NT2/D1 (cell line): ENCODE results near the gene MAT1A.

Experiments
- DNase-seq: peaks from one replicate; pipeline ENCODE4 v3.0.0-alpha.2; 2011; ENCODE audit warnings: low read depth, low spot score
- H3K27me3 ChIP-seq: 2 replicates; pipeline ENCODE4 v1.6.0; 2011; ENCODE audit warnings: mild to moderate bottlenecking; ENCODE audit not compliant: insufficient read length, insufficient read depth
- H3K36me3 ChIP-seq: 2 replicates; pipeline ENCODE4 v1.6.1; 2011; ENCODE audit warnings: mild to moderate bottlenecking, low read length, mixed read lengths; ENCODE audit not compliant: insufficient read depth, insufficient read length
- H3K4me1 ChIP-seq: 2 replicates; pipeline ENCODE4 v1.5.1; 2011; ENCODE audit not compliant: insufficient read depth, insufficient read length
- H3K4me3 ChIP-seq: 2 replicates; pipeline ENCODE4 v1.5.1; 2011; ENCODE audit warnings: low read depth; ENCODE audit not compliant: insufficient read length
- H3K9ac ChIP-seq: 2 replicates; pipeline ENCODE4 v1.6.0; 2011; ENCODE audit warnings: low read depth; ENCODE audit not compliant: insufficient read length
- H3K9me3 ChIP-seq: 2 replicates; pipeline ENCODE4 v1.5.1; 2011; ENCODE audit warnings: mild to moderate bottlenecking, low read length; ENCODE audit not compliant: insufficient read depth
- SUZ12 ChIP-seq: IDR thresholded peaks from 2 replicates; pipeline ENCODE4 v1.6.1; 2011; ENCODE audit not compliant: insufficient read length, insufficient read depth; ENCODE audit errors: extremely low read depth
- YY1 ChIP-seq: IDR thresholded peaks from 2 replicates; pipeline ENCODE4 v1.6.1; 2011; ENCODE audit not compliant: insufficient read length, insufficient read depth
- ZNF274 ChIP-seq: IDR thresholded peaks from 2 replicates; pipeline ENCODE4 v1.6.1; 2011; ENCODE audit warnings: mild to moderate bottlenecking, low read depth, low read length

Gene MAT1A

GRCh38 chr10:80289451-80290287 lies at the start of gene MAT1A:
Gene MAT1A (minus strand): TSS chr10:80289658. CDS start chr10:80289423, 235 bp downstream.
- TF ChIP-seq SUZ12 (no peak), ZNF274 (no peak), YY1 (no peak)
- Histone ChIP-seq H3K36me3 (no peaks in the 10 kb centered on the region), H3K4me1 (no peaks in the 10 kb centered on the region), H3K9me3 (no peaks in the 10 kb centered on the region), H3K9ac (no peak within 1 kb of the TSS), H3K4me3 (no peak within 1 kb of the TSS), H3K27me3 (no peaks in the 10 kb centered on the region)
- no peak for DNase-seq

DNA sequence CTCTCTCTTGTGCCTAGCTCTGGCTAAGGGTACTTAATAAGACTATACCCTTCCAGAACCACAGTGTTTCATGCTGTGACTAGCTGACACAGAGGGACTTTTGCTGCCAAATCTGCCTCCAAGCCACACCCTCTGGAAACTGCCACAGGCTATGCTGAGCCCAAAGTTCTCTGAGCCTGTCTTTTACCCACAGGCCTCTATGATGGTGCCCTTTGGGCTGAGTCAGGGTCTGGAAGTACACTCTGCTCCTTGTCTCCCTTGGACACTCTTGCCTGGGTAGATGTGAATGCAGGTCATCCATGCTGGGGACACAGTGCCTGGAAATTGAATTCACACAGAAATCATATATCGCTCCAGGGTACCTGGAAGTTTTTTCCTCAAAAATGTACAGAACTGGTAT lies 44.5 kb upstream of the MAT1A start:
- no peak overlapping the region for H3K9ac ChIP-seq
- H3K27me3 ChIP-seq: no peaks in the 10 kb centered on the region
- no peaks in the 10 kb centered on the region for H3K36me3 ChIP-seq
- no peak for DNase-seq
- H3K4me3 ChIP-seq: no peak overlapping the region
- H3K4me1 ChIP-seq: no peaks in the 10 kb centered on the region
- H3K9me3 ChIP-seq: no peaks in the 10 kb centered on the region
- no peak for TF ChIP-seq YY1
- no peak for TF ChIP-seq ZNF274
- TF ChIP-seq SUZ12: no peak

DNA sequence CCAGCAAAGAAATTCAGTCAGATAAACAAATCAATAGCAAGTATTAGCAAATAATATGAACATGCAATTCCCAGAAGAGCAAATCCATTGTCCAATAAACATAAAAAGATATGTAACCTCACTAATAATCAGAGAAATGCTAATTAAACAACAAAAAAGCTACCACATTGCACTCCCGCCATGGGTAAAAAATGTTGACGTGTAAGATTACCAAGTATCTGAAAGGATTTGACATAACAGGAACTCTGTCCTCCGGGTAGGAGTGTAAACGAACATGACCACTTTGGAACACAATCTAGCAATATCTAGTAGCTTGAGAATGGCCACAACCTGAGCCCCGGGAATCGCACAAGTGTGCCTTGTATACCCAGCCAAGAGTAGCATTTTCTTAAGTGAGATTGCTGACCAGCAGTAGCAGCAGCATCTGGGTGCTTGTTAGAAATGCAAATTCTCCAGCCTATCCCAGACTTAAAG lies 35.5 kb upstream of the MAT1A start:
- peaks cover 2% of the 10 kb centered on the region for H3K4me1 ChIP-seq
- no peak overlapping the region for H3K9ac ChIP-seq
- no peaks in the 10 kb centered on the region for H3K9me3 ChIP-seq
- TF ChIP-seq ZNF274 (no peak), SUZ12 (no peak), YY1 (no peak)
- no peak for DNase-seq
- H3K4me3 ChIP-seq: no peak overlapping the region
- H3K36me3 ChIP-seq: no peaks in the 10 kb centered on the region
- no peaks in the 10 kb centered on the region for H3K27me3 ChIP-seq

DNA sequence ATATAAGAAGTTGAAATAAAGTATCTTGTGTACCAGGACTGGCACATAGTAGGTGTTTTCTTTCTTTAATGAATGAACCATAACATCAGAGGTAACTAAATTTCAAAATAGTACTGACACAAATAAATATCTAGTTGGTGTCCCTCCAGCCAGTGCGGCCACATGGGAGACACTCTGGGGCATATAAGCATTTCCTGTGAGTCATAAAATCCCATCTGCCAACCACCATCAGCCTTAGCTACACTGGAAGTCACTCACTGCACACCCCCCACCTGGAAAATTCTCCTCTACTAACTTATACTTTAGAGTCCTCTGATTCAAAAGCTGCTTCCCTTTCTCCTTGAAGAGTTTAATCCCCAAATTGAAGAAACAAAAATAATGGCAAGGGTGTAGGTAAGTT lies 34.6 kb upstream of the MAT1A start:
- Histone ChIP-seq H3K36me3 (no peaks in the 10 kb centered on the region), H3K4me3 (no peak overlapping the region), H3K9ac (no peak overlapping the region), H3K27me3 (no peaks in the 10 kb centered on the region), H3K4me1 (peaks cover 2% of the 10 kb centered on the region), H3K9me3 (no peaks in the 10 kb centered on the region)
- no peak for DNase-seq
- TF ChIP-seq YY1 (no peak), SUZ12 (no peak), ZNF274 (no peak)

GRCh38 chr10:80323311-80323710 lies 33.9 kb upstream of the MAT1A start:
- Histone ChIP-seq H3K36me3 (no peaks in the 10 kb centered on the region), H3K9ac (no peak overlapping the region), H3K27me3 (no peaks in the 10 kb centered on the region), H3K4me1 (peaks cover 2% of the 10 kb centered on the region), H3K4me3 (no peak overlapping the region), H3K9me3 (no peaks in the 10 kb centered on the region)
- TF ChIP-seq ZNF274 (no peak), SUZ12 (no peak), YY1 (no peak)
- no peak for DNase-seq

GRCh38 chr10:80322711-80323110 lies 33.3 kb upstream of the MAT1A start:
- no peak for DNase-seq
- TF ChIP-seq YY1 (no peak), SUZ12 (no peak), ZNF274 (no peak)
- peaks cover 2% of the 10 kb centered on the region for H3K4me1 ChIP-seq
- H3K27me3 ChIP-seq: no peaks in the 10 kb centered on the region
- no peak overlapping the region for H3K4me3 ChIP-seq
- no peak overlapping the region for H3K9ac ChIP-seq
- H3K9me3 ChIP-seq: no peaks in the 10 kb centered on the region
- H3K36me3 ChIP-seq: no peaks in the 10 kb centered on the region

DNA sequence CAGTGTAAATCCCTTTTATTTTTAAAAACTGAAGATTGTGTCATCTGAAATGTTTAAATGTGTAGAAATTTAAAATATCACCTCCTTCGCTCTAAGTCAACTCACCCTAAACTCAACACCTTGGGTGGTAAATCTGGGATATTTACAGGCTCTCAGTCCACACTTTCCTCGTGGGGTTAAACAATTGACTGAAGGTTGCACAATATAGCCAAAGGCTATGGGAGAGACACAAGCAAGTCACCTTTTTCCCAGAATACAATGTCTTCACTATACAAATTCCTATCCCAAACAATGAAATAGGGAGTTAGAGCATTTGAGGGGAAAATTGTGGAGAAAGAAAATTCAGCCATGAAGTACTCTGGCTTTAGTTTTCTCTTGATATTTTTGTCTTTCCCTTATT lies 32.7 kb upstream of the MAT1A start:
- Histone ChIP-seq H3K36me3 (no peaks in the 10 kb centered on the region), H3K27me3 (no peaks in the 10 kb centered on the region), H3K4me3 (no peak overlapping the region), H3K9ac (no peak overlapping the region), H3K9me3 (no peaks in the 10 kb centered on the region), H3K4me1 (peaks cover 2% of the 10 kb centered on the region)
- DNase-seq: no peak
- TF ChIP-seq ZNF274 (no peak), SUZ12 (no peak), YY1 (no peak)
